Adrenal gland (tissue), 5 donors: ENCODE results near the gene SMAD4.

Experiments
- CTCF ChIP-seq, 6 experiments: fragments of 450-650 bp in 4 of 6; fragments of 200-600 bp in 2 of 6; sonication (generic) in 1 of 6; IDR thresholded peaks; 1 replicate in 5 of 6; 2 replicates in 1 of 6; pipeline versions ENCODE4 v1.5.1 to v1.8.0; 2016 to 2021; ENCODE audit warnings: antibody characterized with exemption in 6 of 6, mild to moderate bottlenecking in 2 of 6, moderate library complexity in 1 of 6
- POLR2A ChIP-seq, 2 donors: fragments of 450-650 bp; IDR thresholded peaks; one replicate each; pipeline ENCODE4 v1.6.1; 2017; ENCODE audit warnings: antibody characterized with exemption in 2 of 2, mild to moderate bottlenecking in 2 of 2, moderate library complexity in 1 of 2
- donor health status: DM: no; HTN: no; CAD: no.

- TF ChIP-seq POLR2A (IDR thresholded peaks at IDR 0.05) (no peak), CTCF (IDR thresholded peaks at IDR 0.05) (no peak)
Observed at GRCh38 chr18:51021226-51021965, 8.6 kb upstream of the SMAD4 start.
